ENCODE results near the gene MAPKAPK2.
A peak's percentile ranks its signal among the peaks of the same experiment; 100 is the strongest.
"Not testable (repeated sequence)": the region's sequence is repeated elsewhere in the genome, so short reads cannot be mapped to it uniquely, and the experiment has no call there.

MAPKAPK2 gene

DNA sequence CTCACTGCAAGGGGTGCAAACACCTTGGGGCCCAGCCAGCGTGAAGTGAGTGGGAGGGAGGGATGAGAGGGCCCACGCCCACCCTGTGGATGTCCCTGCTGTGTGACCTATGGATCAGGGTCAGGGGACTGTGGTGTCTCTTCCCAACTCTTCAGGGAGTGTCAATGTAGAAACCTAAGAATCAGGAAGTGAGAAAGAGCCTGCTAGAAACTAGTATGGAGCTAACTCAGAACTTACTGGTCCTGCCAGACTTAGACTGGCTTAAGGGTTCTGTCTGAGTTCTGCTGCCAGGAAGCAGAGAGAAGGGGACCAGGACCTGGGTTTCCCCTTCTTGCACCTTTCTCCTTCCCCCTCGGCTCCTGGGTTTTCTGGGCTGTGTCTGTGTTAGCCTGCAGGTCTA lies 89.4 kb downstream of the MAPKAPK2 start:
- peaks cover 52% of the 10 kb centered on the region for H3K4me1 ChIP-seq (ENCODE audit: low read length)
- no peaks in the 10 kb centered on the region for H3K9me3 ChIP-seq (replicated peaks; ENCODE audit: insufficient read depth, low read length)
- no peaks in the 10 kb centered on the region for H3K27me3 ChIP-seq (replicated peaks; ENCODE audit: insufficient read depth, low read length)
- no peak for DNase-seq
- H2AFZ ChIP-seq (ENCODE audit: low read length) = 0 out of 2 replicates have a peak overlapping the region, but pooled peaks have one; percentile 0
- H3K9ac ChIP-seq (ENCODE audit: low read length) = no peak overlapping the region
- no peak overlapping the region for H3K4me2 ChIP-seq (ENCODE audit: low read depth, low read length)
- H3F3A ChIP-seq (ENCODE audit: insufficient read depth, low read length) = peaks cover 19% of the 10 kb centered on the region
- no peak overlapping the region for H3K27ac ChIP-seq (ENCODE audit: low read length)
- no peaks in the 10 kb centered on the region for H3K79me2 ChIP-seq (ENCODE audit: low read length)
- no peaks in the 10 kb centered on the region for H4K20me1 ChIP-seq (ENCODE audit: insufficient read depth, low read length)
- no peak overlapping the region for H3K4me3 ChIP-seq (ENCODE audit: low read length)
- H3K36me3 ChIP-seq (replicated peaks; ENCODE audit: insufficient read depth, low read length) = no peaks in the 10 kb centered on the region
- TF ChIP-seq EZH2 (optimal IDR thresholded peaks at IDR 0.05; ENCODE audit: low read depth, low read length) = no peak
- no peak for TF ChIP-seq EZH2phosphoT487 (IDR thresholded peaks at IDR 0.05; ENCODE audit: low read length)
- TF ChIP-seq, protein P1, sequence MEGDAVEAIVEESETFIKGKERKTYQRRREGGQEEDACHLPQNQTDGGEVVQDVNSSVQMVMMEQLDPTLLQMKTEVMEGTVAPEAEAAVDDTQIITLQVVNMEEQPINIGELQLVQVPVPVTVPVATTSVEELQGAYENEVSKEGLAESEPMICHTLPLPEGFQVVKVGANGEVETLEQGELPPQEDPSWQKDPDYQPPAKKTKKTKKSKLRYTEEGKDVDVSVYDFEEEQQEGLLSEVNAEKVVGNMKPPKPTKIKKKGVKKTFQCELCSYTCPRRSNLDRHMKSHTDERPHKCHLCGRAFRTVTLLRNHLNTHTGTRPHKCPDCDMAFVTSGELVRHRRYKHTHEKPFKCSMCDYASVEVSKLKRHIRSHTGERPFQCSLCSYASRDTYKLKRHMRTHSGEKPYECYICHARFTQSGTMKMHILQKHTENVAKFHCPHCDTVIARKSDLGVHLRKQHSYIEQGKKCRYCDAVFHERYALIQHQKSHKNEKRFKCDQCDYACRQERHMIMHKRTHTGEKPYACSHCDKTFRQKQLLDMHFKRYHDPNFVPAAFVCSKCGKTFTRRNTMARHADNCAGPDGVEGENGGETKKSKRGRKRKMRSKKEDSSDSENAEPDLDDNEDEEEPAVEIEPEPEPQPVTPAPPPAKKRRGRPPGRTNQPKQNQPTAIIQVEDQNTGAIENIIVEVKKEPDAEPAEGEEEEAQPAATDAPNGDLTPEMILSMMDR (IDR thresholded peaks at IDR 0.05; ENCODE audit: low read length) = no peak
- no peaks in the 10 kb centered on the region for H3K9me2 ChIP-seq (replicated peaks; ENCODE audit: insufficient read depth, low read length)

DNA sequence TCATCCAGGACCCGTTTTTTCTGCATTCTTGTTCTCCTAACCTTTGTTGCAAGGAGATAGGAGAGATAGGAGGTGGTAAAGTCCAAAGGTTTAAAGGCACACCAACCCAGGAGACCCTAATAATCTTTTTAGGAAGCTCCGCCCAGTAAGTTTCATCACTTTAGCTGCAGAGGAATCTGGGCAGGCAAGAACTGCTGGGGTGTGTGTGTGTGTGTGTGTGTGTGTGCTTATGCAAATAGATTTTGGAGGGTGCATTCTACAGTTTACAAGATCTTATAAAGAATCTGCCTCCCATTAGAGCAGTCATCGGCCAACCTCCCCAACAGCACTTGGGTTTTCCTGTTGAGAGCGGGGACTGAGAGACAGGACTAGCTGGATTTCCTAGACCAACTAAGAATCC lies 91.5 kb downstream of the MAPKAPK2 start:
- Histone ChIP-seq H3K27ac (ENCODE audit: low read length) (no peak overlapping the region), H3K79me2 (ENCODE audit: low read length) (no peaks in the 10 kb centered on the region), H3K4me2 (ENCODE audit: low read depth, low read length) (no peak overlapping the region), H3F3A (ENCODE audit: insufficient read depth, low read length) (peaks cover 7% of the 10 kb centered on the region; the same call in 1 of the 2 replicates), H3K4me3 (ENCODE audit: low read length) (no peak overlapping the region), H3K9ac (ENCODE audit: low read length) (no peak overlapping the region), H3K4me1 (ENCODE audit: low read length) (peaks cover 31% of the 10 kb centered on the region), H3K27me3 (replicated peaks; ENCODE audit: insufficient read depth, low read length) (no peaks in the 10 kb centered on the region), H4K20me1 (ENCODE audit: insufficient read depth, low read length) (no peaks in the 10 kb centered on the region), H3K9me3 (replicated peaks; ENCODE audit: insufficient read depth, low read length) (no peaks in the 10 kb centered on the region), H3K36me3 (replicated peaks; ENCODE audit: insufficient read depth, low read length) (no peaks in the 10 kb centered on the region), H3K9me2 (replicated peaks; ENCODE audit: insufficient read depth, low read length) (no peaks in the 10 kb centered on the region), H2AFZ (ENCODE audit: low read length) (no peak overlapping the region)
- no peak for DNase-seq
- TF ChIP-seq EZH2 (optimal IDR thresholded peaks at IDR 0.05; ENCODE audit: low read depth, low read length) (no peak), EZH2phosphoT487 (IDR thresholded peaks at IDR 0.05; ENCODE audit: low read length) (no peak)
- TF ChIP-seq, protein P1 (IDR thresholded peaks at IDR 0.05; ENCODE audit: low read length) = no peak

DNA sequence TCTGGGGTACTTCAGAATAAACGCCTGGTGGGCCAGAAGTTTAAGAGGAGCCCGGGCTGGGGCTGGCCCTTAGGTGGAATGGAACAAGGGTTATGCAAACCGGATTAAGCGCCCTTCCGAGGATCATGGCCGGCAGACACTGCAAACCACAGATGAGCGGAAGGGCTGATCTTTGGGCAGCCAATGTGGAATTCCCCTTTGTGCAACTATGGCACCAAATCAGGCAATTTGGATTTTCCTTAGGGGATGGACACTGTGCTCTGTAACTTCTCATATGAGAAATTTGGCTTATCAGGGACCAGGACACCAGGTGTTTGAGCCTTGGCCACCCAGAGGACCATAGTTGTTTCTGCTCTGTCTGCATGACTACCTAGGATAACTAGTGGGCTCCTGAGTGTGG lies 93.3 kb downstream of the MAPKAPK2 start:
- Histone ChIP-seq H4K20me1 (ENCODE audit: insufficient read depth, low read length) (no peaks in the 10 kb centered on the region), H3K27me3 (replicated peaks; ENCODE audit: insufficient read depth, low read length) (no peaks in the 10 kb centered on the region), H3K27ac (ENCODE audit: low read length) (no peak overlapping the region), H3K36me3 (replicated peaks; ENCODE audit: insufficient read depth, low read length) (no peaks in the 10 kb centered on the region), H3K9me3 (replicated peaks; ENCODE audit: insufficient read depth, low read length) (no peaks in the 10 kb centered on the region), H3K4me2 (ENCODE audit: low read depth, low read length) (no peak overlapping the region), H3F3A (ENCODE audit: insufficient read depth, low read length) (no peaks in the 10 kb centered on the region), H3K79me2 (ENCODE audit: low read length) (no peaks in the 10 kb centered on the region), H2AFZ (ENCODE audit: low read length) (no peak overlapping the region), H3K9ac (ENCODE audit: low read length) (no peak overlapping the region), H3K4me3 (ENCODE audit: low read length) (no peak overlapping the region), H3K4me1 (ENCODE audit: low read length) (peaks cover 27% of the 10 kb centered on the region), H3K9me2 (replicated peaks; ENCODE audit: insufficient read depth, low read length) (no peaks in the 10 kb centered on the region)
- no peak for DNase-seq
- no peak for TF ChIP-seq EZH2phosphoT487 (IDR thresholded peaks at IDR 0.05; ENCODE audit: low read length)
- TF ChIP-seq, protein P1 (IDR thresholded peaks at IDR 0.05; ENCODE audit: low read length) = no peak
- no peak for TF ChIP-seq EZH2 (optimal IDR thresholded peaks at IDR 0.05; ENCODE audit: low read depth, low read length)

DNA sequence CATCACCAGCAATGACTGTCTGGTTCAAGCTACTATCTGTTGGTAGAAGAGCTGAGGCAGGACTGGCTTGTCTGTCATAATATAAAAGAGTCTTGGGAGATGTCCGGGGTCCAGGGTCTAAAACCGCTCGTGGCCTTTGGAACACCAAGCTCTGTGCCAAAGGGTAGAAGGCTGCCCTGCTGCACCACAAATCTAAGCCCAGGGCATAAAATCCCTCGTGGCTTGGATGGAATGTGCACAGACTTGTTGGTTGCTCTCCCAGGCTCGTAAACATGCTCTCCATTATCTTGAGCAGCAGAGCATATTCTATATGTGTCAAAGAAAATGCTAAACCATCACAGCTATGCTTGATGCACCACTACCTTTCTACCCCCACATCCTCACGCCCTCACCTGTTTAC lies 94.2 kb downstream of the MAPKAPK2 start:
- not testable (repeated sequence) for H3K36me3 ChIP-seq (replicated peaks; ENCODE audit: insufficient read depth, low read length); H3K27ac ChIP-seq (ENCODE audit: low read length); H3K9me3 ChIP-seq (replicated peaks; ENCODE audit: insufficient read depth, low read length); H3K4me2 ChIP-seq (ENCODE audit: low read depth, low read length); H2AFZ ChIP-seq (ENCODE audit: low read length); H4K20me1 ChIP-seq (ENCODE audit: insufficient read depth, low read length); H3K4me3 ChIP-seq (ENCODE audit: low read length); H3K9ac ChIP-seq (ENCODE audit: low read length); H3K79me2 ChIP-seq (ENCODE audit: low read length); H3F3A ChIP-seq (ENCODE audit: insufficient read depth, low read length); H3K9me2 ChIP-seq (replicated peaks; ENCODE audit: insufficient read depth, low read length); DNase-seq; H3K27me3 ChIP-seq (replicated peaks; ENCODE audit: insufficient read depth, low read length)
- peaks cover 29% of the 10 kb centered on the region for H3K4me1 ChIP-seq (ENCODE audit: low read length)

Data from MM.1S (cell line).